ENCODE data around the gene RNF26. TPM values are rescaled to one million over a fixed set of nuclear protein-coding genes. Genes with fewer than 3 reads are reported as not detected.

RNF26 gene
- total and polyA plus RNA-seq, 2 of the 13 experiments (the other 11 are each of a cell fraction or from before 2014, with no cell fraction given), result 11.9 to 26.3 TPM

GRCh38 chr11:119309953-119310681 lies 24.2 kb upstream of the RNF26 start:
- Histone ChIP-seq H3K9me3 (ENCODE audit: low read length) (no peaks in the 10 kb centered on the region), H3K79me2 (ENCODE audit: insufficient read depth, low read length) (no peaks in the 10 kb centered on the region), H3K4me3 (replicated peaks in 1 of 3; ENCODE audit: insufficient read depth in 1 of 3, low read depth in 2 of 3, low read length in 3 of 3) (no peak overlapping the region), H3K9ac (ENCODE audit: insufficient read depth, low read depth, low read length) (no peak overlapping the region), H3K36me3 (replicated peaks in 1 of 2; ENCODE audit: control insufficient read depth in 1 of 2, insufficient read depth in 2 of 2, low read length in 2 of 2) (peaks cover 0 to 3% of the 10 kb centered on the region in 2 experiments; a peak in 1 of 5 replicates), H2AFZ (ENCODE audit: low read length) (no peak overlapping the region), H3K27me3 (ENCODE audit: control insufficient read depth in 1 of 2, insufficient read depth in 2 of 2, low read length in 2 of 2) (no peaks in the 10 kb centered on the region), H3K4me1 (ENCODE audit: insufficient read depth, low read length) (peaks cover 22% of the 10 kb centered on the region), H3K27ac (ENCODE audit: extremely low read length, insufficient read depth, low read length) (no peak overlapping the region), H4K20me1 (ENCODE audit: insufficient read depth, low read length) (no peaks in the 10 kb centered on the region), H3K4me2 (ENCODE audit: low read depth, low read length) (no peak overlapping the region)
- BruUV-seq (replicated peaks), result no TSS peak
- DNase-seq (ENCODE audit: low spot score) (no peak), ATAC-seq (no peak), FAIRE-seq (no peak)
- ChIA-PET POLR2A (interaction anchor here (0.8 kb wide), 1 partner anchor 24 kb away, joined by 3 read pairs; the partner anchor contains the start of gene RNF26), CTCF (ENCODE audit: low intra/inter-chr PET ratio, low total read pairs) (no interaction called here)
- in situ Hi-C loops (cut with HindIII; ENCODE audit: extremely low pct_ligation_motif_present, low pct_unique_long_range_greater_than_20kb), result no loop called here
- no peak for TF ChIP-seq NKX3-1 (CRISPR knock-in tag; IDR thresholded peaks at IDR 0.05)
- 93% methylated on average over 17 of the region's 17 CpGs for WGBS (ENCODE audit: low lambda C conversion rate)
- intact Hi-C loops (cut with micrococcal nuclease; ENCODE audit: unreplicated experiment), result no loop called here

DNA sequence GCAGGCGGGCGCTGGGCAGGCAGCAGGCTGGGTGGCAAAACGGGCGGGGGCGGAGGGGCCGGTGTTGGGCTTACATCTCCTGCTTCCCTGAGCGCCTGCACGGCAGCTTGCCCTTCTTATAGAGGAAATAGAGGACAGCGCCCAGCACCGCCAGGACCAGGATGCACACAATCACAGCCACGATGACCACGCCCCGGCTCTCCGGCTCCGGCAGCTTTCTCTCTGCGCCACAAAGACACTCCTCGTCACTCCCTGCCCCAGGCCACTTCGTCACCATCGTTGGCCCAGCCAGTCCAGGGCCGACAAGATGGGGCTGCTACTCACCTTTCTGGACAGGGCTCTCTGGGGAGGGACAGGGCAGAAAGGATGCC lies 23.7 kb upstream of the RNF26 start:
- ATAC-seq (no peak), DNase-seq (ENCODE audit: low spot score) (no peak), FAIRE-seq (no peak)
- no peak overlapping the region for H3K4me2 ChIP-seq (ENCODE audit: low read depth, low read length)
- H3K9ac ChIP-seq (ENCODE audit: insufficient read depth, low read depth, low read length), result no peak overlapping the region
- CTCF ChIA-PET (ENCODE audit: low intra/inter-chr PET ratio, low total read pairs), result no interaction called here
- H3K4me3 ChIP-seq (replicated peaks in 1 of 3; ENCODE audit: insufficient read depth in 1 of 3, low read depth in 2 of 3, low read length in 3 of 3), result no peak overlapping the region
- no peaks in the 10 kb centered on the region for H3K79me2 ChIP-seq (ENCODE audit: insufficient read depth, low read length)
- H3K27ac ChIP-seq (ENCODE audit: extremely low read length, insufficient read depth, low read length), result no peak overlapping the region
- BruUV-seq (replicated peaks), result no TSS peak
- intact Hi-C loops (cut with micrococcal nuclease; ENCODE audit: unreplicated experiment) (no loop called here), in situ Hi-C loops (cut with HindIII; ENCODE audit: extremely low pct_ligation_motif_present, low pct_unique_long_range_greater_than_20kb) (no loop called here)
- peaks cover 0 to 3% of the 10 kb centered on the region in 2 experiments; a peak in 1 of 5 replicates for H3K36me3 ChIP-seq (replicated peaks in 1 of 2; ENCODE audit: control insufficient read depth in 1 of 2, insufficient read depth in 2 of 2, low read length in 2 of 2)
- H4K20me1 ChIP-seq (ENCODE audit: insufficient read depth, low read length), result no peaks in the 10 kb centered on the region
- H3K4me1 ChIP-seq (ENCODE audit: insufficient read depth, low read length), result peaks cover 18% of the 10 kb centered on the region
- no peaks in the 10 kb centered on the region for H3K9me3 ChIP-seq (ENCODE audit: low read length)
- 0 out of 5 replicates have a peak, but pooled peaks cover 0 to under 1% of the 10 kb centered on the region in 2 experiments for H3K27me3 ChIP-seq (ENCODE audit: control insufficient read depth in 1 of 2, insufficient read depth in 2 of 2, low read length in 2 of 2)
- 97% methylated on average over 17 of the region's 20 CpGs for WGBS (ENCODE audit: low lambda C conversion rate)
- H2AFZ ChIP-seq (ENCODE audit: low read length), result no peak overlapping the region
- POLR2A ChIA-PET, result no interaction called here
- no peak for TF ChIP-seq ADNP (CRISPR knock-in tag; IDR thresholded peaks at IDR 0.05)
- TF ChIP-seq ZNF841 (CRISPR knock-in tag; IDR thresholded peaks at IDR 0.05; ENCODE audit: borderline replicate concordance), result no peak
- no peak for TF ChIP-seq ZNF782 (CRISPR knock-in tag; IDR thresholded peaks at IDR 0.05; ENCODE audit: borderline replicate concordance)
- TF ChIP-seq, protein P1, sequence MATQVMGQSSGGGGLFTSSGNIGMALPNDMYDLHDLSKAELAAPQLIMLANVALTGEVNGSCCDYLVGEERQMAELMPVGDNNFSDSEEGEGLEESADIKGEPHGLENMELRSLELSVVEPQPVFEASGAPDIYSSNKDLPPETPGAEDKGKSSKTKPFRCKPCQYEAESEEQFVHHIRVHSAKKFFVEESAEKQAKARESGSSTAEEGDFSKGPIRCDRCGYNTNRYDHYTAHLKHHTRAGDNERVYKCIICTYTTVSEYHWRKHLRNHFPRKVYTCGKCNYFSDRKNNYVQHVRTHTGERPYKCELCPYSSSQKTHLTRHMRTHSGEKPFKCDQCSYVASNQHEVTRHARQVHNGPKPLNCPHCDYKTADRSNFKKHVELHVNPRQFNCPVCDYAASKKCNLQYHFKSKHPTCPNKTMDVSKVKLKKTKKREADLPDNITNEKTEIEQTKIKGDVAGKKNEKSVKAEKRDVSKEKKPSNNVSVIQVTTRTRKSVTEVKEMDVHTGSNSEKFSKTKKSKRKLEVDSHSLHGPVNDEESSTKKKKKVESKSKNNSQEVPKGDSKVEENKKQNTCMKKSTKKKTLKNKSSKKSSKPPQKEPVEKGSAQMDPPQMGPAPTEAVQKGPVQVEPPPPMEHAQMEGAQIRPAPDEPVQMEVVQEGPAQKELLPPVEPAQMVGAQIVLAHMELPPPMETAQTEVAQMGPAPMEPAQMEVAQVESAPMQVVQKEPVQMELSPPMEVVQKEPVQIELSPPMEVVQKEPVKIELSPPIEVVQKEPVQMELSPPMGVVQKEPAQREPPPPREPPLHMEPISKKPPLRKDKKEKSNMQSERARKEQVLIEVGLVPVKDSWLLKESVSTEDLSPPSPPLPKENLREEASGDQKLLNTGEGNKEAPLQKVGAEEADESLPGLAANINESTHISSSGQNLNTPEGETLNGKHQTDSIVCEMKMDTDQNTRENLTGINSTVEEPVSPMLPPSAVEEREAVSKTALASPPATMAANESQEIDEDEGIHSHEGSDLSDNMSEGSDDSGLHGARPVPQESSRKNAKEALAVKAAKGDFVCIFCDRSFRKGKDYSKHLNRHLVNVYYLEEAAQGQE (IDR thresholded peaks at IDR 0.05; ENCODE audit: borderline replicate concordance in 1 of 2, low read depth in 1 of 2, low read length in 2 of 2), result no peak
- TF ChIP-seq U2AF1 (optimal IDR thresholded peaks at IDR 0.05; ENCODE audit: low read depth, low read length), result no peak
- TF ChIP-seq ZFAT (CRISPR knock-in tag; conservative IDR thresholded peaks at IDR 0.05), result no peak
- no peak for TF ChIP-seq FOXK1 (CRISPR knock-in tag; IDR thresholded peaks at IDR 0.05; ENCODE audit: borderline replicate concordance, low read depth)
- no peak for TF ChIP-seq ZNF317 (CRISPR knock-in tag; IDR thresholded peaks at IDR 0.05)
- no peak for TF ChIP-seq ZNF224 (CRISPR knock-in tag; IDR thresholded peaks at IDR 0.05)
- TF ChIP-seq PRMT3 (CRISPR knock-in tag; IDR thresholded peaks at IDR 0.05; ENCODE audit: borderline replicate concordance, low read depth), result no peak
- no peak for TF ChIP-seq HMG20B (CRISPR knock-in tag; conservative IDR thresholded peaks at IDR 0.05)
